Activated CD8-positive, alpha-beta T cell treated with anti-CD3 and anti-CD28 coated beads for 36 hours (primary cell): ENCODE data around the gene CFAP298. TPM values are rescaled to one million over a fixed set of nuclear protein-coding genes. Genes with fewer than 3 reads are reported as not detected.
"Not testable (repeated sequence)": the region's sequence is repeated elsewhere in the genome, so short reads cannot be mapped to it uniquely, and the experiment has no call there.

ENCODE experiments used
- ATAC-seq: fragments of 200-7000 bp; cut with Tn5 transposase; one replicate; pipeline ENCODE4 v1.10.0; 2021; ENCODE audit warnings: mild to moderate bottlenecking, moderate library complexity
- CTCF ChIA-PET: fragments of 350-600 bp; sonication (Branson Sonifier 250); formaldehyde crosslinking; loops from one replicate; lab custom pipeline; 2021; ENCODE audit warnings: antibody characterized with exemption; lab: Charles Lee
- POLR2A ChIA-PET: fragments of 350-600 bp; sonication (Branson Sonifier 250); formaldehyde crosslinking; loops from one replicate; lab custom pipeline; 2021; ENCODE audit warnings: antibody characterized with exemption; lab: Charles Lee
- DNase-seq: peaks from one replicate; pipeline ENCODE4 v3.0.0-alpha.2; 2020
- H3K27ac Mint-ChIP-seq: one replicate; pipeline ENCODE4 v1.8.0; 2021; ENCODE audit warnings: mild to moderate bottlenecking, mixed read lengths
- H3K27me3 Mint-ChIP-seq: one replicate; pipeline ENCODE4 v1.8.0; 2021; ENCODE audit warnings: mixed read lengths
- H3K36me3 Mint-ChIP-seq: one replicate; pipeline ENCODE4 v1.8.0; 2021; ENCODE audit warnings: low read depth, mixed read lengths
- H3K4me1 Mint-ChIP-seq: one replicate; pipeline ENCODE4 v1.8.0; 2021; ENCODE audit warnings: low read depth, mixed read lengths
- H3K4me3 Mint-ChIP-seq: one replicate; pipeline ENCODE4 v1.8.0; 2021; ENCODE audit warnings: mild to moderate bottlenecking, moderate library complexity, mixed read lengths
- H3K9me3 Mint-ChIP-seq: one replicate; pipeline ENCODE4 v1.8.0; 2021; ENCODE audit warnings: mixed read lengths
- intact Hi-C: fragments of 100-400 bp; cut with micrococcal nuclease; formaldehyde crosslinking; loops from one replicate; pipeline ENCODE4 v1.10.0; 2022
- total RNA-seq, 2 experiments: library from RNA; stranded (reverse); gene quantifications; one replicate each; pipeline ENCODE4 v1.2.3, GENCODE V29; 2021
- TF ChIP-seq, protein P1 (sequence below): fragments of 200-600 bp; IDR thresholded peaks from one replicate; pipeline ENCODE4 v1.8.0; 2022; ENCODE audit warnings: antibody characterized with exemption, mild to moderate bottlenecking

The CFAP298 gene
- total RNA-seq, 2 experiments from 2014 or later = 36.2 to 39.5 TPM

DNA sequence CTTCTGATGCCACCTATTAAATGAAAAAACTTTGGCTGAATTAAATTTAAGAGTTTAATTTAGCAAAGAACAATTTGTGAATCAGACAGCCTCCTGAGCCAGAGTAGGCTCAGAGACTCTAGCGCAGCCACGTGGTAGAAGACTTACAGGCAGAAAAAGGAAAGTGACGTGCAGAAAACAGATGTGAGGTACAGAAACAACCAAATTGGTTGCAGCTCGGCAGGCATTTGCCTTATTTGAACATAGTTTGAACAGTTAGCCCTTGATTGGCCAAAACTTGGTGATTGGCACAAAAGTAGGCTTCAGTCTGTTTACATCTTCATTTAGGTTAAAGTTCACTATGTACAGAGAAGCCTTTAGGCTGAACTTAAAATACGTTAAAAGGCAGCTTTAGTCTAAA, 49.8 kb downstream of the CFAP298 start:
- CTCF ChIA-PET = interaction anchor here (0.9 to 2.6 kb wide), 8 partner anchors 26 to 159 kb away, joined by 3 to 18 read pairs (median 3); no protein-coding TSS in a partner anchor
- DNase-seq (peak; percentile 68), ATAC-seq (peak; percentile 88)
- Mint-ChIP-seq H3K9me3 (peaks cover 12% of the 10 kb centered on the region), H3K27me3 (no peaks in the 10 kb centered on the region), H3K27ac (peak overlapping the region; percentile 27), H3K36me3 (peaks cover 9% of the 10 kb centered on the region), H3K4me3 (no peak overlapping the region), H3K4me1 (peaks cover 10% of the 10 kb centered on the region)
- POLR2A ChIA-PET = interaction anchor here (0.7 kb wide), 1 partner anchor 150 kb away, joined by 3 read pairs; the partner anchor contains the start of gene EVA1C
- intact Hi-C loops = no loop called here
- TF ChIP-seq, protein P1, sequence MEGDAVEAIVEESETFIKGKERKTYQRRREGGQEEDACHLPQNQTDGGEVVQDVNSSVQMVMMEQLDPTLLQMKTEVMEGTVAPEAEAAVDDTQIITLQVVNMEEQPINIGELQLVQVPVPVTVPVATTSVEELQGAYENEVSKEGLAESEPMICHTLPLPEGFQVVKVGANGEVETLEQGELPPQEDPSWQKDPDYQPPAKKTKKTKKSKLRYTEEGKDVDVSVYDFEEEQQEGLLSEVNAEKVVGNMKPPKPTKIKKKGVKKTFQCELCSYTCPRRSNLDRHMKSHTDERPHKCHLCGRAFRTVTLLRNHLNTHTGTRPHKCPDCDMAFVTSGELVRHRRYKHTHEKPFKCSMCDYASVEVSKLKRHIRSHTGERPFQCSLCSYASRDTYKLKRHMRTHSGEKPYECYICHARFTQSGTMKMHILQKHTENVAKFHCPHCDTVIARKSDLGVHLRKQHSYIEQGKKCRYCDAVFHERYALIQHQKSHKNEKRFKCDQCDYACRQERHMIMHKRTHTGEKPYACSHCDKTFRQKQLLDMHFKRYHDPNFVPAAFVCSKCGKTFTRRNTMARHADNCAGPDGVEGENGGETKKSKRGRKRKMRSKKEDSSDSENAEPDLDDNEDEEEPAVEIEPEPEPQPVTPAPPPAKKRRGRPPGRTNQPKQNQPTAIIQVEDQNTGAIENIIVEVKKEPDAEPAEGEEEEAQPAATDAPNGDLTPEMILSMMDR = no peak

- POLR2A ChIA-PET, DNase-seq, H3K36me3 Mint-ChIP-seq, intact Hi-C loops, H3K4me1 Mint-ChIP-seq, H3K27me3 Mint-ChIP-seq, ATAC-seq, H3K4me3 Mint-ChIP-seq: not testable (repeated sequence)
- Mint-ChIP-seq H3K27ac (peak overlapping the region; percentile 8), H3K9me3 (peaks cover 12% of the 10 kb centered on the region)
- CTCF ChIA-PET = interaction anchor here (0.6 to 3.4 kb wide), 9 partner anchors 8 to 159 kb away, joined by 3 to 20 read pairs (median 3); no protein-coding TSS in a partner anchor
Observed at GRCh38 chr21:32561476-32561875, 50.7 kb downstream of the CFAP298 start.

- H3K4me1 Mint-ChIP-seq = peaks cover 13% of the 10 kb centered on the region
- TF ChIP-seq, protein P1 = no peak
- peaks cover 12% of the 10 kb centered on the region for H3K9me3 Mint-ChIP-seq
- no peaks in the 10 kb centered on the region for H3K27me3 Mint-ChIP-seq
- DNase-seq = no peak
- CTCF ChIA-PET = interaction anchor here (1.3 to 3.4 kb wide), 5 partner anchors 8 to 158 kb away, joined by 3 to 20 read pairs (median 8); no protein-coding TSS in a partner anchor
- H3K27ac Mint-ChIP-seq = no peak overlapping the region
- intact Hi-C loops = no loop called here
- no peak for ATAC-seq
- peaks cover 9% of the 10 kb centered on the region for H3K36me3 Mint-ChIP-seq
- H3K4me3 Mint-ChIP-seq = no peak overlapping the region
- POLR2A ChIA-PET = interaction anchor here (1.2 kb wide), 1 partner anchor 8 kb away, joined by 8 read pairs; no protein-coding TSS in a partner anchor
Observed at GRCh38 chr21:32560896-32561295, 51.3 kb downstream of the CFAP298 start.

DNA sequence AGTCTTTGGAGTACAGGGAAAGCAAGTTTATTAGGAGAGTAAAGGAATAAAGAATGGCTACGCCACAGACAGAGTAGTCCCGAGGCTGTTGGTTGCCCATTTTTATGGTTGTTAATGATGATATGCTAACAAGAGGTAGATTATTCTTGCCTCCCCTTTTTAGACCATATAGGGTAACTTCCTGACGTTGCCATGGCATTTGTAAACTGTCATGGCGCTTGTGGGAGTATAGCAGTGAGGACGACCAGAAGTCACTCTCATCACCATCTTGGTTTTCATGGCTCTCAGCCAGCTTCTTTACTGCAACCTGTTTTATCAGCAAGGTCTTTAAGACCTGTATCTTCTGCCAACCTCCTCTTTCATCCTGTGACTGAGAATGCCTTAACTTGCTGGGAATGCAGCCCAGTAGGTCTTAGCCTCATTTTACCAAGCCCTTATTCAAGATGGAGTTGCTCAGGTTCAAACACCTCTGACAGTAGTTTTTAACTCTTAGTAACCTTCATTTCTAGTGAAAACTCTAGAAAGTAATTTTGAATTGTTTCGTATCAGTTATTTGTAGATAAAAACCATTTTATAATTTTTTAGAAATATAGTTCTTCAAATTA, 53.1 kb downstream of the CFAP298 start:
- Mint-ChIP-seq H3K9me3 (no peaks in the 10 kb centered on the region), H3K27me3 (no peaks in the 10 kb centered on the region), H3K4me1 (peaks cover 21% of the 10 kb centered on the region), H3K27ac (no peak overlapping the region), H3K4me3 (no peak overlapping the region), H3K36me3 (no peaks in the 10 kb centered on the region)
- ATAC-seq = no peak
- TF ChIP-seq, protein P1 = no peak
- CTCF ChIA-PET = interaction anchor here (1.0 to 3.4 kb wide), 3 partner anchors 10 to 156 kb away, joined by 3 to 20 read pairs (median 4); no protein-coding TSS in a partner anchor
- DNase-seq = no peak
- intact Hi-C loops = no loop called here
- POLR2A ChIA-PET = no interaction called here

DNA sequence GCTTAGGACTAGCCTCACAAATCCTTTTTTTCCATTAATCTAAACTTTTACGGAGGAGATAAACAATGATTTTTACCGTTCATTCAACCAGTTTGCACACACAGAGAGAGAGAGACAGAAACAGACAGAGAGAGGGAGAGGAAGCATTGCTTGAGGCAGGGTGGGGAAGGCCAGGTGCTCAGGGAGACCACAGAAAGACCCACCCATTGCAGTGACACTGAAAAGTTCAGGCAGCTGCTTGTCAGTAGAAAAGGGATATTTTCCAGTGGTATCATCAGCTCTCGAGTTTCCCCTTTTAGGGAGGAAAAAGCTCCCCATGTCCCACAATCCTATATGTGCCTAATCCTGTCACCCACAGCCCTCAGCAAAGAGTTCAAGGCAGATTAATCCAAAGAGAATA, 54.1 kb downstream of the CFAP298 start:
- no peaks in the 10 kb centered on the region for H3K9me3 Mint-ChIP-seq
- H3K36me3 Mint-ChIP-seq = no peaks in the 10 kb centered on the region
- no peak for ATAC-seq
- H3K27me3 Mint-ChIP-seq = no peaks in the 10 kb centered on the region
- TF ChIP-seq, protein P1 = no peak
- no peak overlapping the region for H3K27ac Mint-ChIP-seq
- no peak for DNase-seq
- intact Hi-C loops = no loop called here
- POLR2A ChIA-PET = no interaction called here
- H3K4me1 Mint-ChIP-seq = peaks cover 21% of the 10 kb centered on the region
- CTCF ChIA-PET = interaction anchor here (0.9 to 1.2 kb wide), 2 partner anchors 11 to 155 kb away, joined by 4 read pairs; no protein-coding TSS in a partner anchor
- no peak overlapping the region for H3K4me3 Mint-ChIP-seq
